ENCODE data around the gene ATP5PD.

ATP5PD gene

GRCh38 chr17:75013092-75013559, 33.6 kb downstream of the ATP5PD start:
- H3K27ac ChIP-seq (replicated peaks), result peak overlapping the region; percentile 85
- TF ChIP-seq GABPA (IDR thresholded peaks at IDR 0.05; ENCODE audit: low read depth) (no peak), REST (IDR thresholded peaks at IDR 0.05; ENCODE audit: insufficient replicate concordance, low read depth) (no peak), CTCF (IDR thresholded peaks at IDR 0.05; ENCODE audit: insufficient read depth, low read length) (no peak), SPI1 (IDR thresholded peaks at IDR 0.05; ENCODE audit: borderline replicate concordance, low read depth) (no peak)

GRCh38 chr17:75012346-75013091, 34.2 kb downstream of the ATP5PD start, which contains the start of gene MRPL58:
Gene MRPL58 (plus strand): TSS chr17:75012670. CDS start chr17:75012687, 17 bp downstream.
- TF ChIP-seq REST (IDR thresholded peaks at IDR 0.05; ENCODE audit: insufficient replicate concordance, low read depth) (peak; percentile 82), POLR2AphosphoS5 (IDR thresholded peaks at IDR 0.05; ENCODE audit: low read depth) (peak; percentile 90), CTCF (IDR thresholded peaks at IDR 0.05; ENCODE audit: insufficient read depth, low read length) (no peak), SPI1 (IDR thresholded peaks at IDR 0.05; ENCODE audit: borderline replicate concordance, low read depth) (peak; percentile 51; the same call in 1 of the 2 replicates), GABPA (IDR thresholded peaks at IDR 0.05; ENCODE audit: low read depth) (peak; percentile 96)
- H3K27ac ChIP-seq (replicated peaks), result peak within 1 kb of the TSS; percentile 85
- peak within 1 kb of the TSS; percentile 68 for H3K4me3 ChIP-seq (replicated peaks; ENCODE audit: insufficient read depth, low read length)
- DNase-seq (ENCODE audit: low read depth in 1 of 2, low spot score in 1 of 2), result peak; percentile 76 to 82
- H3K27me3 ChIP-seq (ENCODE audit: insufficient read depth, poor library complexity, severe bottlenecking), result no peaks in the 10 kb centered on the region

More at GRCh38 chr17:75013092-75013559, 33.6 kb downstream of the ATP5PD start:
- DNase-seq (ENCODE audit: low read depth in 1 of 2, low spot score in 1 of 2), result no peak
- H3K4me3 ChIP-seq (replicated peaks; ENCODE audit: insufficient read depth, low read length), result peak overlapping the region; percentile 68
- H3K27me3 ChIP-seq (ENCODE audit: insufficient read depth, poor library complexity, severe bottlenecking), result no peaks in the 10 kb centered on the region

- H3K27me3 ChIP-seq (ENCODE audit: insufficient read depth, poor library complexity, severe bottlenecking), result no peaks in the 10 kb centered on the region
- peak overlapping the region; percentile 85 for H3K27ac ChIP-seq (replicated peaks)
- DNase-seq (ENCODE audit: low read depth in 1 of 2, low spot score in 1 of 2), result no peak
- H3K4me3 ChIP-seq (replicated peaks; ENCODE audit: insufficient read depth, low read length), result peak overlapping the region; percentile 68
- TF ChIP-seq CTCF (IDR thresholded peaks at IDR 0.05; ENCODE audit: insufficient read depth, low read length) (no peak), REST (IDR thresholded peaks at IDR 0.05; ENCODE audit: insufficient replicate concordance, low read depth) (no peak), POLR2AphosphoS5 (IDR thresholded peaks at IDR 0.05; ENCODE audit: low read depth) (no peak), SPI1 (IDR thresholded peaks at IDR 0.05; ENCODE audit: borderline replicate concordance, low read depth) (no peak), GABPA (IDR thresholded peaks at IDR 0.05; ENCODE audit: low read depth) (no peak)
These were observed 34.7 kb downstream of the ATP5PD start for GRCh38 chr17:75012096-75012345.

All from HL-60 (cell line).